Upper lobe of left lung (tissue), 6 donors: ENCODE measurements around the gene DLG2. TPM values are rescaled to one million over a fixed set of nuclear protein-coding genes. Genes with fewer than 3 reads are reported as not detected.

Source experiments
- ATAC-seq, 2 donors: fragments of 200-7000 bp; cut with Tn5 transposase; one replicate each; pipeline ENCODE4 v1.9.1; 2022; ENCODE audit warnings: mild to moderate bottlenecking in 2 of 2, moderate library complexity in 2 of 2; ENCODE audit not compliant: low FRiP score in 2 of 2
- DNase-seq, 2 donors: peaks; one replicate each; pipeline ENCODE4 v3.0.0-alpha.2; 2019 to 2020
- H3K27ac ChIP-seq, 4 donors: fragments of 200-600 bp; sonication (generic); one replicate each; pipeline ENCODE4 v1.5.1; 2016 to 2019
- H3K27me3 ChIP-seq, 4 donors: fragments of 200-600 bp; sonication (generic); one replicate each; pipeline ENCODE4 v1.5.1; 2017 to 2019
- H3K36me3 ChIP-seq, 4 donors: fragments of 200-600 bp; sonication (generic); one replicate each; pipeline ENCODE4 v1.5.1; 2016 to 2019
- H3K4me1 ChIP-seq, 4 donors: fragments of 200-600 bp; sonication (generic); one replicate each; pipeline ENCODE4 v1.5.1; 2018 to 2019
- H3K4me3 ChIP-seq, 4 donors: fragments of 200-600 bp; sonication (generic); one replicate each; pipeline ENCODE4 v1.5.1; 2017 to 2019; ENCODE audit warnings: mild to moderate bottlenecking in 2 of 4, moderate library complexity in 1 of 4
- H3K9me3 ChIP-seq, 4 donors: fragments of 200-600 bp; sonication (generic); one replicate each; pipeline ENCODE4 v1.5.1; 2018 to 2019
- EP300 ChIP-seq, 4 donors: sonication (generic); formaldehyde crosslinking; IDR thresholded peaks; one replicate each; pipeline ENCODE4 v1.5.1; 2017; ENCODE audit warnings: antibody characterized with exemption in 4 of 4, control low read depth in 2 of 4
- POLR2A ChIP-seq, 4 donors: fragments of 450-650 bp; IDR thresholded peaks; one replicate each; pipeline ENCODE4 v1.5.1; 2016 to 2017; ENCODE audit warnings: antibody characterized with exemption in 4 of 4, mild to moderate bottlenecking in 2 of 4
- POLR2AphosphoS5 ChIP-seq, 2 donors: sonication (generic); formaldehyde crosslinking; IDR thresholded peaks; one replicate each; pipeline ENCODE4 v1.5.1; 2017; ENCODE audit warnings: antibody characterized with exemption in 2 of 2
- WGBS, 2 donors: methylation state at CpG; one replicate each; pipeline ENCODE4 v1.1.5; 2017 to 2018; 5-methylcytosine and 5-hydroxymethylcytosine counted together
- total RNA-seq, 6 donors: library from RNA; depleted of rRNA in 4 of 6; stranded (reverse); fragments of >200 nt in 4 of 6; gene quantifications; one replicate each; pipeline versions ENCODE4 v1.1.0 to v1.2.1, GENCODE V29; 2016 to 2021
- TF ChIP-seq, protein P1 (sequence below), 6 experiments: fragments of 450-650 bp in 4 of 6; fragments of 200-600 bp in 2 of 6; sonication (generic) in 2 of 6; IDR thresholded peaks; one replicate each; pipeline ENCODE4 v1.5.1; 2016 to 2019; ENCODE audit warnings: antibody characterized with exemption in 6 of 6
- donor health status: DM: no; HTN: no; CAD: no; lungs with moderate emphysema.
- donor health status: DM: no; HTN: yes; CAD: no; lungs with severe emphysema.

DLG2 gene
- total RNA-seq, 6 donors from 2014 or later: 3.4 to 37.7 (median 9.1) TPM

DNA sequence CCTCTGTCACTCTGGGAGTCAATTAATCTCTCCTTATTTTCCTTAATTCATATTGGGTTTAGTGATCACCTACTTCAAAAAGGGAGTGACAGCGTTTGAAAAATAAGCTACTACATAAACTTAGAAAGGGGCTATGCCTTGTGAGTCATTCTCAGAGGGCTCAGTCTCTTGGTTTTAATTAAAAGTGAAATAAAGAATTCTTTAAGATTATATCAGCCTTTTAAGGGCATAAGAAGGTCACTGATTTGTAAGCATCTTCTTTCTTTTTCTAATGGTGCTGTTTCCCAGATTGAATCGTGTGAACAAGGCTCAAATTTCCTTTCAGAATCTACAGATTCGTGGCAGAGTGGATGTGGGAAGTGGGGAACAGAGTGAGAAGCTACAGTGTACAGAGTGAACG is 1704.8 kb downstream of the DLG2 start:
- H3K4me1 ChIP-seq: no peaks in the 10 kb centered on the region
- DNase-seq: no peak
- no peaks in the 10 kb centered on the region for H3K27me3 ChIP-seq
- WGBS, 2 donors: 57 to 60% methylated on average over 4 of the region's 4 CpGs
- no peak overlapping the region for H3K4me3 ChIP-seq
- ATAC-seq: no peak
- TF ChIP-seq POLR2A (IDR thresholded peaks at IDR 0.05) (no peak), EP300 (IDR thresholded peaks at IDR 0.05) (no peak)
- no peaks in the 10 kb centered on the region for H3K9me3 ChIP-seq
- H3K36me3 ChIP-seq: no peaks in the 10 kb centered on the region
- H3K27ac ChIP-seq: no peak overlapping the region

DNA sequence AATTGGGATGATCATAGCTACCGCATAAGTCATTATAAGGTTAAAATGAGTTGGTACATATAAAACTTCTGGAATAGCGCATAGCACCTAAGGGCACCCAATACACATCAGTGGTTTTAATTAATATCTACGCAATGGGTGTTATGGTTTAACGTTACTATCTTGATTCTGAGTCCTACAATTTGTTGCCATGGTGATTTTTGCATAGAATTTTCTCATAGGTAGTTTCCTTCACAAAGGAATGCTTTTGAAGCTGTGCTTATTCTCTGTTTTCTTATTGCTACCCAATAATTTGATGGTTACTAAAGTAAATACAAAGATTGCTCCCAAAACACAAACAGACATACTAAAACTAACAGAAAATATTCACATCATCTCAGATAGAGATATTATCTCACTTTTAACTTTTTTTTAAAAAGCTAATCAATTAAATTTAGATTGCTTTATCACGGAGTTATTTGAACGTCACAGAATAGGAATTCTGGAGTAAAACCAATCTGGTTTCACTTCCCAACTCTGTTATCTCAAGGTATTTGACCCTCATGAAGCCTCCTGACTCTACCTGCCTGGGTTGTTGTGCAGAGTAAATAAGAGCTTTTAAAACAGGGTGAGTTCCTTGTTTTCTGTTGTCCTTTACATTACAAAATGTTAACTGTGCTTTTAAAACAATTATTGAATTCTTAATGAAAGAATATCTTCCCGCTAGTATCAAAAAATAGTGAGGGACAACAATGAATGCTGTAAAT is 1705.5 kb downstream of the DLG2 start:
- no peak for ATAC-seq

DNA sequence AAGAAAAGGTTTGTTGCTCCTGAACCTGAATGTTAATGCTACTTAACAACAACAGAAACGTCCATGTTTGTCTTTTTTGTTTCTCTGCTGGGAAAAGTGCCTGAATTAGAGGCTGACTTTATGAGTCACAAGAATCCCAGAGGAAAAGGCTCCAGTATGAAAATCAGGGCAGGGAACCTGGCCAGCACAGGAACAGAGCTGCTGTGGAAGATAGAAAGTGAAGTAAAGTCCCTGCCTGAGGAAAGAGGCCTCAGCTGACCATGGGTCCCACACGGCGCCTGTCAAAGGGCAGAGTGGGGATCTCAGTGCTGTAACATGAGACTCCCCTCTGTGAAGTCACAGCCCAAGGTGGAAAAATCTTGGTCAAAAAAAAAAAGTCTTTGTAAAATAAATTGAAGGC is 1708.7 kb downstream of the DLG2 start:
- 53 to 70% methylated on average over 3 of the region's 3 CpGs for WGBS, 2 donors
- no peaks in the 10 kb centered on the region for H3K9me3 ChIP-seq
- ATAC-seq: no peak
- no peak overlapping the region for H3K27ac ChIP-seq
- no peaks in the 10 kb centered on the region for H3K4me1 ChIP-seq
- no peaks in the 10 kb centered on the region for H3K36me3 ChIP-seq
- no peak for DNase-seq
- H3K4me3 ChIP-seq: no peak overlapping the region
- no peak for TF ChIP-seq POLR2AphosphoS5 (IDR thresholded peaks at IDR 0.05)
- no peak for TF ChIP-seq EP300 (IDR thresholded peaks at IDR 0.05)
- no peak for TF ChIP-seq POLR2A (IDR thresholded peaks at IDR 0.05)
- TF ChIP-seq, protein P1, sequence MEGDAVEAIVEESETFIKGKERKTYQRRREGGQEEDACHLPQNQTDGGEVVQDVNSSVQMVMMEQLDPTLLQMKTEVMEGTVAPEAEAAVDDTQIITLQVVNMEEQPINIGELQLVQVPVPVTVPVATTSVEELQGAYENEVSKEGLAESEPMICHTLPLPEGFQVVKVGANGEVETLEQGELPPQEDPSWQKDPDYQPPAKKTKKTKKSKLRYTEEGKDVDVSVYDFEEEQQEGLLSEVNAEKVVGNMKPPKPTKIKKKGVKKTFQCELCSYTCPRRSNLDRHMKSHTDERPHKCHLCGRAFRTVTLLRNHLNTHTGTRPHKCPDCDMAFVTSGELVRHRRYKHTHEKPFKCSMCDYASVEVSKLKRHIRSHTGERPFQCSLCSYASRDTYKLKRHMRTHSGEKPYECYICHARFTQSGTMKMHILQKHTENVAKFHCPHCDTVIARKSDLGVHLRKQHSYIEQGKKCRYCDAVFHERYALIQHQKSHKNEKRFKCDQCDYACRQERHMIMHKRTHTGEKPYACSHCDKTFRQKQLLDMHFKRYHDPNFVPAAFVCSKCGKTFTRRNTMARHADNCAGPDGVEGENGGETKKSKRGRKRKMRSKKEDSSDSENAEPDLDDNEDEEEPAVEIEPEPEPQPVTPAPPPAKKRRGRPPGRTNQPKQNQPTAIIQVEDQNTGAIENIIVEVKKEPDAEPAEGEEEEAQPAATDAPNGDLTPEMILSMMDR (IDR thresholded peaks at IDR 0.05): no peak
- H3K27me3 ChIP-seq: no peaks in the 10 kb centered on the region

More for the DNA sequence above, 1705.5 kb downstream of the DLG2 start:
- no peaks in the 10 kb centered on the region for H3K4me1 ChIP-seq
- no peaks in the 10 kb centered on the region for H3K27me3 ChIP-seq
- H3K4me3 ChIP-seq: no peak overlapping the region
- 81 to 83% methylated on average over 7 of the region's 7 CpGs for WGBS, 2 donors
- DNase-seq: no peak
- H3K36me3 ChIP-seq: no peaks in the 10 kb centered on the region
- TF ChIP-seq, protein P1 (IDR thresholded peaks at IDR 0.05): no peak
- no peak for TF ChIP-seq EP300 (IDR thresholded peaks at IDR 0.05)
- TF ChIP-seq POLR2AphosphoS5 (IDR thresholded peaks at IDR 0.05): no peak
- H3K9me3 ChIP-seq: no peaks in the 10 kb centered on the region
- H3K27ac ChIP-seq: no peak overlapping the region

DNA sequence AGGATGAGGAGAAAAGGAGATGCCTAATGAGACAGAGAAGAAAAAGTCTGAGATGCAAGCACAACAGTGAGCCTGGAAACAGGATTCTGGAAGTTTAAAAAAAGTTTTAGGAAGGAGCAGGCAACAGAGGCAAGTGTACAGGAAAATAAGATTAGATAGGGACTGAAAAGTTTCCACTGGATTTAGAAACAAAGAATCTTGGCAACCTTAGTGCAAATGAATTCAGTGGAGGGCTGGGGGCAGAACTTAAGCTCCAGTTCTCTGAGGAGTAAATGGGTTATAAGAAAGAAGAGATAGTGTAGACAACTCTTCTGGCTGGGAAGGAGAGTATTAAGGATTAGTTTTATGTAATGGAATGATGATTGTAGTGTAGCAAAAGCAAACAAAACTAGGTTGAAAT is 1712.1 kb downstream of the DLG2 start:
- H3K36me3 ChIP-seq: no peaks in the 10 kb centered on the region
- ATAC-seq (no peak), DNase-seq (no peak)
- H3K4me3 ChIP-seq: no peak overlapping the region
- no peak overlapping the region for H3K27ac ChIP-seq
- no peaks in the 10 kb centered on the region for H3K9me3 ChIP-seq
- H3K27me3 ChIP-seq: no peaks in the 10 kb centered on the region
- TF ChIP-seq, protein P1 (IDR thresholded peaks at IDR 0.05): no peak
- TF ChIP-seq POLR2A (IDR thresholded peaks at IDR 0.05): no peak
- H3K4me1 ChIP-seq: no peaks in the 10 kb centered on the region

DNA sequence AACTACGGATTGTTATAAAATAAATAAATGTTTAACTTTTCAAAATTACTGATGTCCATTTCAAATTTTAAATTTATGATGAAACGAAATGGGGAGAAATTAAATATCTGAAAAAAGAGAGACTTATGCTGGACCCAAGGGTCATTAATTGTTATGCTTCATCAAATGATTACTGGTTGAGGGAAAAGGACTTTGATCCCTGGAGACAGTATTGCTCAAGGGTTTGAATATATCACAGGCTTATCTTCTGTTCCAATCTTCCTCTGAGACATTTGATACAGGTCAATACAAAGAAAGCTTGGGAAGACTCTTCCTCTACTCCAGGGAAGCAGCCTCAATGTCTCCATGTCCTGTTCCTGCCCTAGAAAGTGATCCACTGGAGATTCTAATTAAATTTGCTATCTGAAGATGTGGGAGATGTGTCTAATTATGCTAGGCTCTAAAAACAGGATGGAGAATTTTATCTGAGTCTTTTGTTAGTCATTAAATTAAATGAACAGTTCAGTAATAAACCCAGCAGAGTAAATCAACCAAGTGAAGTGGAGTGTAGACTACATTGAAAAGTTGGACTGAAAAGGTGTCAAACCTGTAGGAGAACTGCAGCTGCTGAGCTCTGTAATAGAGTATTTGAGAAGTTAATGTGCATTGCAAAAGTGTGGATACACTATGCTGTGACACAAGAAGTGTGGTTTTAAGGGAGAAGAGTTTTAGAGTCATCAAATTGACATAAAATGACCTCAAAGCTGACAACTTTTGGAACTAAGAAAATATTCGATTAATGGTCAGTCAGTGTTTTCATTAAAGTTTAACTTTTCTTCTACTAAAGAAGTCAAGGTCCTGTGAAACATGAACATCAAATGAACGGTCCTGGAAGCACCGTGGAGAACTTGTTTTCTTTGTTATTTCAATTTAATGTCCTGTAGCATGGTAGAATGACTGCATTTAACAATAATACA is 1717.3 kb downstream of the DLG2 start:
- no peaks in the 10 kb centered on the region for H3K9me3 ChIP-seq
- no peak overlapping the region for H3K27ac ChIP-seq
- TF ChIP-seq, protein P1 (IDR thresholded peaks at IDR 0.05): no peak
- TF ChIP-seq POLR2AphosphoS5 (IDR thresholded peaks at IDR 0.05) (no peak), POLR2A (IDR thresholded peaks at IDR 0.05) (no peak), EP300 (IDR thresholded peaks at IDR 0.05) (no peak)
- no peaks in the 10 kb centered on the region for H3K27me3 ChIP-seq
- no peaks in the 10 kb centered on the region for H3K4me1 ChIP-seq
- WGBS, 2 donors: 84 to 86% methylated on average over 5 of the region's 5 CpGs
- no peaks in the 10 kb centered on the region for H3K36me3 ChIP-seq
- H3K4me3 ChIP-seq: no peak overlapping the region
- DNase-seq (no peak), ATAC-seq (no peak)
